Thoracic aorta (tissue), 2 donors: Measurements from ENCODE around the gene SMG7. TPM values are rescaled to one million over a fixed set of nuclear protein-coding genes. Genes with fewer than 3 reads are reported as not detected.

ENCODE experiments used
- ATAC-seq: fragments of 150-250 bp; one replicate; pipeline ENCODE4 v1.8.0; 2017; ENCODE audit warnings: low read depth; ENCODE audit not compliant: insufficient number of reproducible peaks, low FRiP score
- DNase-seq: peaks from one replicate; pipeline ENCODE4 v3.0.0-alpha.2; 2020; ENCODE audit warnings: low spot score
- H3K27ac ChIP-seq, 2 donors: fragments of 200-600 bp; sonication (generic); 1 replicate in 1 of 2; 2 replicates in 1 of 2; pipeline ENCODE4 v1.5.1; 2016; ENCODE audit warnings: mild to moderate bottlenecking in 2 of 2, moderate library complexity in 2 of 2
- H3K27me3 ChIP-seq: fragments of 200-600 bp; sonication (generic); replicated peaks from 2 replicates; pipeline ENCODE4 v1.6.0; 2016; ENCODE audit warnings: mild to moderate bottlenecking; ENCODE audit not compliant: insufficient read depth
- H3K36me3 ChIP-seq: fragments of 200-600 bp; sonication (generic); one replicate; pipeline ENCODE4 v1.5.1; 2016
- H3K4me1 ChIP-seq, 2 donors: fragments of 200-600 bp; sonication (generic); 1 replicate in 1 of 2; 2 replicates in 1 of 2; pipeline versions ENCODE4 v1.5.1 to v1.6.0; 2016; ENCODE audit warnings: low read depth in 2 of 2, mild to moderate bottlenecking in 1 of 2; ENCODE audit not compliant: control insufficient read depth in 1 of 2
- H3K4me3 ChIP-seq: fragments of 200-600 bp; sonication (generic); 2 replicates; pipeline ENCODE4 v1.5.1; 2016; ENCODE audit warnings: mild to moderate bottlenecking
- H3K9me3 ChIP-seq: fragments of 200-600 bp; sonication (generic); 2 replicates; pipeline ENCODE4 v1.5.1; 2016
- total RNA-seq, 2 donors: library from RNA; depleted of rRNA; stranded (reverse); fragments of >200 nt; gene quantifications; one replicate each; pipeline versions ENCODE4 v1.1.0 to v1.2.3, GENCODE V29; 2016
- TF ChIP-seq, protein P1 (sequence below): fragments of 200-600 bp; sonication (generic); IDR thresholded peaks from one replicate; pipeline ENCODE4 v1.5.1; 2019; ENCODE audit warnings: antibody characterized with exemption

The SMG7 gene
- total RNA-seq, 2 donors from 2014 or later: 29.8 to 41.9 TPM

DNA sequence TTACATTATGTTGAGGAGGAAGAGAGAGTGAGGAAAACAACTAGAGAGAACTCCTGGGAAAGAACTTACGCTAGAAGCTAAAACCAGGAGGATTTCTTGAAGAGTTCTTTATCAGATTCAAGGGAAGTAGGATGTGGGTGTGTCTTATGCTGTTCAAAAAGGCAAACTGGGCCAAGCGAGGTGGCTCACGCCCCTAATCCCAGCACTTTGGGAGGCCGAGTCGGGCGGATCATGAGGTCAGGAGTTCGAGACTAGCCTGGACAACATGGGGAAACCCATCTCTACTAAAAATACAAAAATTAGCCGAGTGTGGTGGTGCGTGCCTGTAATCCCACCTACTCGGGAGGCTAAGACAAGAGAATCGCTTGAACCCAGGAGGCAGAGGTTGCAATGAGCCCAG is 23.1 kb downstream of the SMG7 start:
- DNase-seq (no peak), ATAC-seq (no peak)
- Histone ChIP-seq H3K4me1 (peaks cover 0 to 9% of the 10 kb centered on the region in 2 donors), H3K27ac (no peak overlapping the region), H3K9me3 (no peaks in the 10 kb centered on the region), H3K4me3 (no peak overlapping the region), H3K36me3 (no peaks in the 10 kb centered on the region), H3K27me3 (no peaks in the 10 kb centered on the region)
- TF ChIP-seq, protein P1, sequence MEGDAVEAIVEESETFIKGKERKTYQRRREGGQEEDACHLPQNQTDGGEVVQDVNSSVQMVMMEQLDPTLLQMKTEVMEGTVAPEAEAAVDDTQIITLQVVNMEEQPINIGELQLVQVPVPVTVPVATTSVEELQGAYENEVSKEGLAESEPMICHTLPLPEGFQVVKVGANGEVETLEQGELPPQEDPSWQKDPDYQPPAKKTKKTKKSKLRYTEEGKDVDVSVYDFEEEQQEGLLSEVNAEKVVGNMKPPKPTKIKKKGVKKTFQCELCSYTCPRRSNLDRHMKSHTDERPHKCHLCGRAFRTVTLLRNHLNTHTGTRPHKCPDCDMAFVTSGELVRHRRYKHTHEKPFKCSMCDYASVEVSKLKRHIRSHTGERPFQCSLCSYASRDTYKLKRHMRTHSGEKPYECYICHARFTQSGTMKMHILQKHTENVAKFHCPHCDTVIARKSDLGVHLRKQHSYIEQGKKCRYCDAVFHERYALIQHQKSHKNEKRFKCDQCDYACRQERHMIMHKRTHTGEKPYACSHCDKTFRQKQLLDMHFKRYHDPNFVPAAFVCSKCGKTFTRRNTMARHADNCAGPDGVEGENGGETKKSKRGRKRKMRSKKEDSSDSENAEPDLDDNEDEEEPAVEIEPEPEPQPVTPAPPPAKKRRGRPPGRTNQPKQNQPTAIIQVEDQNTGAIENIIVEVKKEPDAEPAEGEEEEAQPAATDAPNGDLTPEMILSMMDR: no peak

DNA sequence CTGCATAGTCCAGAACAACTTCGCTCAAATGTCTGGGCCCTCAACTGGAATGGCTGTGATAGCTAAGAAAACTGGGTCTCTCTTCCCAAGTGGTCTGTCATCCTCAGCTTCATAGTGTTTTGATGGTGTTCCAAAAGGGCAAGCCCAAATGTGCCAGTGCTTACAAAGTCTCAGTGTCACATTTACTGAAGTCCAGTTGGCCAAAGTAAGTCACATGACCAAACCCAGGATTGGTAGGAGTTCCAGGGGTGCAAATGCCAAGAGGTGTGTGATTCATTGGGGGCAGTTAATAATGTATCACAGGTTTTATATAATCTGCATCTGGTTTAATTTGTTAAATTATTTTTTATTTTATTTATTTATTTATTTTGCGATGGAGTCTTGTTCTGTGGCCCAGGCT is 24.9 kb downstream of the SMG7 start:
- Histone ChIP-seq H3K27ac (no peak overlapping the region), H3K4me3 (no peak overlapping the region), H3K4me1 (peaks cover 0 to 9% of the 10 kb centered on the region in 2 donors), H3K27me3 (no peaks in the 10 kb centered on the region), H3K9me3 (no peaks in the 10 kb centered on the region), H3K36me3 (no peaks in the 10 kb centered on the region)
- no peak for ATAC-seq
- no peak for DNase-seq
- TF ChIP-seq, protein P1: no peak

DNA sequence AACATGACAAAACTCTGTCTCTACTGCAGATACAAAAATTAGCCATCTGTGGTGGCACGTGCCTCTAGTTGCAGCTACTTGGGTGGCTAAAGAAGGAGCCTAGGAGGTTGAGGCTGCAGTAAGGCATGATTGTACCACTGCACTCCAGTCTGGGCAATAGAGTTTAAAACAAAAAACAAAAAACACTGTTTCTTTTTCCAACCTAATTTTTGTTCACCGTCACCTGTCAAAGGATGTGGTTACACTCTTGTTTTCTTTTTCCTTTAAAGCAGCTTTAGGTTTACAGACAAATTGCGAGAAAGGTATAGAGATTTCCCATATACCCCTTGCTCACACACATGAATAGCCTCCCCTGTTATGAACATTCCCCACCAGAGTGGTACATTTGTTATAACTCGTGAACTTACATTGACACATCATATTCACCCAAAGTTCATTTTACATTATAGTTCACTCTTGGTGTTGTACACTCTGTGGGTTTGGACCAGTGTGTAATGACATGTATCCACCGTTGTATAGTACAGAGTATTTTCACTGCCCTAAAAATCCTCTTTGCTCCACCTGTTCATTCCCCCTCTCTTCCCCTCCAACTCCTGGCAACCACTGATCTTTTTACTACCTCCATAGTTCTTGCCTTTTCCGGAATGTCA is 26.2 kb downstream of the SMG7 start:
- no peak for ATAC-seq
- H3K9me3 ChIP-seq: no peaks in the 10 kb centered on the region
- no peak for DNase-seq

DNA sequence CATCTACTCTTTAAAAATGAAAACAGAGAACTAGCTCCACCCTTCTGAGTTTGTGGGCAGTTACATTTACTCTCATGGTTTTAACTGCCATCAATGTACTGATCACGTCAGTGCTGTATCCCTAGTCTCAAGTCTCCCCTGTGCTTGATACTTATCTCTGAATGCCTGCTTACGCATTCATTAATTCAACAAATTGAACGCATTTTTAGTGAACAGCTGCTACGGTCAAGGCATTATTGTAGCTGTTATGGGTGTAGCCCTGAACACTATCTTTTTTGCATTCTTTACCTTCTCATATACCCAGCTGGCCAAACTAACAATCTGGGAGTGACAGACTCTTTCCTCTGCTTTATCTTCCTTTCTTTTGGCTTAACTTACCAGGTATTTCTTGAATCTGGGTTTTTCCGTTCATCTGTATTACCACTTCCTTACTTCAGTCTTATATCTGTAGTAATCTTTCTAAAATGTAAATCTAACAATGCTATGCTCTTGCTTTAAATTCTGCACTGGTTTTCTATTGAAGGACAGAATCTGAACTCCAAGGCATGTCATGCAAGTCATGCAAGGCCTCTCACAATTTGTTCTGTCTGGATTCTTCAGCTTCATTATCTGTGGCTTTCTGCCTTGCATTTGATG is 33.3 kb downstream of the SMG7 start:
- Histone ChIP-seq H3K4me3 (no peak overlapping the region), H3K27me3 (no peaks in the 10 kb centered on the region), H3K36me3 (no peaks in the 10 kb centered on the region), H3K27ac (no peak overlapping the region), H3K9me3 (no peaks in the 10 kb centered on the region), H3K4me1 (no peaks in the 10 kb centered on the region)
- TF ChIP-seq, protein P1: no peak
- DNase-seq (no peak), ATAC-seq (no peak)

More for the DNA sequence above, 26.2 kb downstream of the SMG7 start:
- H3K27ac ChIP-seq: no peak overlapping the region
- H3K4me3 ChIP-seq: no peak overlapping the region
- no peaks in the 10 kb centered on the region for H3K27me3 ChIP-seq
- no peaks in the 10 kb centered on the region for H3K36me3 ChIP-seq
- TF ChIP-seq, protein P1: no peak
- peaks cover 0 to 6% of the 10 kb centered on the region in 2 donors for H3K4me1 ChIP-seq

DNA sequence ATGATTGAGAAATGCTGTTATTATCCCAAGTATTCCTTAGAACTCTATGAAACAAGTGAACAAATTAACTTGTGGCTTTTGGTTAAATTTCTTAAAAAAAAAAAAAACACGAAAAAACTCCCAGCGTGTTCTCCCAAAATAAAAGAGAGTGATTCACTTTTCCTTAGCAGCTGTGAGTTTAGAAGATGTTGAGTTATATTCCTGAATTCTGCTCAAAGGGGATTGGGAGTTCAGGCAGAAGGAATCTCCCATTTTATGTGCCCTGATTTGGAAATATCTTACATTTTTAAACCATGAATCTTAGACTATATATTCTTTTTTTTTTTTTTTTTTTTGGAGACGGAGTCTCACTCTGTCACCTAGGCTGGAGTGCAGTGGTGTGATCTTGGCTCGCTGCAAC is 34.3 kb downstream of the SMG7 start:
- TF ChIP-seq, protein P1: no peak
- Histone ChIP-seq H3K9me3 (no peaks in the 10 kb centered on the region), H3K27me3 (no peaks in the 10 kb centered on the region), H3K27ac (no peak overlapping the region), H3K36me3 (no peaks in the 10 kb centered on the region), H3K4me3 (no peak overlapping the region), H3K4me1 (no peaks in the 10 kb centered on the region)
- no peak for ATAC-seq
- no peak for DNase-seq
